OCI-LY7 (cell line): ENCODE measurements around the gene UGT1A3.
"Not testable (repeated sequence)": the region's sequence is repeated elsewhere in the genome, so short reads cannot be mapped to it uniquely, and the experiment has no call there.

Experiments used
- EZH2phosphoT487 ChIP-seq: fragments of 200-600 bp; sonication (generic); IDR thresholded peaks from 2 replicates; pipeline ENCODE4 v1.6.1; 2018; ENCODE audit warnings: low read depth, borderline replicate concordance, mild to moderate bottlenecking, mixed run types, antibody characterized with exemption, low read length, moderate library complexity, mixed read lengths
- TF ChIP-seq, protein P1 (sequence below): fragments of 200-600 bp; sonication (generic); conservative IDR thresholded peaks from 2 replicates; pipeline ENCODE4 v1.5.1; 2014; ENCODE audit warnings: mild to moderate bottlenecking, antibody characterized with exemption, low read length, moderate library complexity, mixed read lengths

DNA sequence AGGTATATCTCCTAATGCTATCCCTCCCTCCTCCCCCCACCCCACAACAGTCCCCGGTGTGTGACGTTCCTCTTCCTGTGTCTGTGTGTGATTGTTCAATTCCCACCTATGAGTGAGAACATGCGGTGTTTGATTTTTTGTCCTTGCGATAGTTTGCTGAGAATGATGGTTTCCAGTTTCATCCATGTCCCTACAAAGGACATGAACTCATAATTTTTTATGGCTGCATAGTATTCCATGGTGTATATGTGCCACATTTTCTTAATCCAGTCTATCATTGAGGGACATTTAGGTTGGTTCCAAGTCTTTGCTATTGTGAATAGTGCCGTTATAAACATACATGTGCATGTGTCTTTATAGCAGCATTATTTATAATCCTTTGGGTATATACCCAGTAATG is 28.0 kb upstream of the UGT1A3 start:
- TF ChIP-seq, protein P1, sequence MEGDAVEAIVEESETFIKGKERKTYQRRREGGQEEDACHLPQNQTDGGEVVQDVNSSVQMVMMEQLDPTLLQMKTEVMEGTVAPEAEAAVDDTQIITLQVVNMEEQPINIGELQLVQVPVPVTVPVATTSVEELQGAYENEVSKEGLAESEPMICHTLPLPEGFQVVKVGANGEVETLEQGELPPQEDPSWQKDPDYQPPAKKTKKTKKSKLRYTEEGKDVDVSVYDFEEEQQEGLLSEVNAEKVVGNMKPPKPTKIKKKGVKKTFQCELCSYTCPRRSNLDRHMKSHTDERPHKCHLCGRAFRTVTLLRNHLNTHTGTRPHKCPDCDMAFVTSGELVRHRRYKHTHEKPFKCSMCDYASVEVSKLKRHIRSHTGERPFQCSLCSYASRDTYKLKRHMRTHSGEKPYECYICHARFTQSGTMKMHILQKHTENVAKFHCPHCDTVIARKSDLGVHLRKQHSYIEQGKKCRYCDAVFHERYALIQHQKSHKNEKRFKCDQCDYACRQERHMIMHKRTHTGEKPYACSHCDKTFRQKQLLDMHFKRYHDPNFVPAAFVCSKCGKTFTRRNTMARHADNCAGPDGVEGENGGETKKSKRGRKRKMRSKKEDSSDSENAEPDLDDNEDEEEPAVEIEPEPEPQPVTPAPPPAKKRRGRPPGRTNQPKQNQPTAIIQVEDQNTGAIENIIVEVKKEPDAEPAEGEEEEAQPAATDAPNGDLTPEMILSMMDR = not testable (repeated sequence)
- TF ChIP-seq EZH2phosphoT487 = not testable (repeated sequence)
